Lung microvascular endothelial cell (primary cell): ENCODE data around the gene POGK. TPM values are rescaled to one million over a fixed set of nuclear protein-coding genes. Genes with fewer than 3 reads are reported as not detected.
"Not testable (repeated sequence)": the region's sequence is repeated elsewhere in the genome, so short reads cannot be mapped to it uniquely, and the experiment has no call there.

Source experiments
- DNase-seq, 2 donors: peaks; one replicate each; pipeline versions ENCODE4 v3.0.0 to v3.0.0-alpha.2; 2010; ENCODE audit warnings: low read depth in 2 of 2
- total RNA-seq: library from RNA; depleted of rRNA; stranded (reverse); fragments of >200 nt; gene quantifications from 2 replicates; pipeline ENCODE4 v1.2.1, GENCODE V29; 2014

Gene POGK
- total RNA-seq, 1 donor from 2014 or later = 18.5 TPM

DNA sequence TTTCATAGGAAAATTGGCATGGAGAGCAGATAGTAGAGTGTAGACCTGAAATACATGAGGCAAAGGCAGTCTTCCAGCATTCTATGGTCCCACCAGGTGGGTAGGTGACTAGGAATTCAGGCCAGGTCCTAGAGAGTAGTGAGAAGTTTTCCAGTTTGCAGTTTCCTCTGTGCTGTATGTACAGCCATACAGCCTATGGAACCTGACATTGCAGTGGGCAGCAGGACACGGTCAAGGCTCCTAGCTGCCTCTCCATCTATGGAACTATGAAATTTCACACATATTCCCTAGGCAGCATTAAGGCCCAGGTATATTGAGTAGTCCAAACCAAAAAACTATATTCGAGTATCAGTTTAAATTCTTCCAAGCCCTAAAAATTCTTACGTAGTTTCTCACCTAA lies 16.3 kb downstream of the POGK start:
- no peak for DNase-seq

DNA sequence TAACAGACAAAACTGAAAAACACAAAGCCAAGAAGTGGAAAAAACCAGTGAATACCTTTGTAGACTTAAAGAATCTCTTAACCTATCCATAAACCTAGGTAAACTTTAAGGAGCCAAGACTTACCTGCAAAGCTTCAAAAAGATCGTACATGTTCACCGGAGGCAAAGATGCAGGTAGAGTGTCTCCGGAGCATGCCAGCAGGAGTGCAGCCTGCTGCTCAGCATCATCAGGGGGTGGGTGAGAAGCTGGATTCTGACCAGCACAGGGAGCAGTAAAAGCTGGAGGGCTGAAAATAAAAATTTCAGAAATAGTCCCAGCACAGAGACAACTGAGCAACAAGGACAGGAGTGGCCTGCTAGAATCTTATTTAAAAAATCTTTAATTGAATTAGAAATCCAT lies 18.7 kb downstream of the POGK start:
- DNase-seq = no peak

DNA sequence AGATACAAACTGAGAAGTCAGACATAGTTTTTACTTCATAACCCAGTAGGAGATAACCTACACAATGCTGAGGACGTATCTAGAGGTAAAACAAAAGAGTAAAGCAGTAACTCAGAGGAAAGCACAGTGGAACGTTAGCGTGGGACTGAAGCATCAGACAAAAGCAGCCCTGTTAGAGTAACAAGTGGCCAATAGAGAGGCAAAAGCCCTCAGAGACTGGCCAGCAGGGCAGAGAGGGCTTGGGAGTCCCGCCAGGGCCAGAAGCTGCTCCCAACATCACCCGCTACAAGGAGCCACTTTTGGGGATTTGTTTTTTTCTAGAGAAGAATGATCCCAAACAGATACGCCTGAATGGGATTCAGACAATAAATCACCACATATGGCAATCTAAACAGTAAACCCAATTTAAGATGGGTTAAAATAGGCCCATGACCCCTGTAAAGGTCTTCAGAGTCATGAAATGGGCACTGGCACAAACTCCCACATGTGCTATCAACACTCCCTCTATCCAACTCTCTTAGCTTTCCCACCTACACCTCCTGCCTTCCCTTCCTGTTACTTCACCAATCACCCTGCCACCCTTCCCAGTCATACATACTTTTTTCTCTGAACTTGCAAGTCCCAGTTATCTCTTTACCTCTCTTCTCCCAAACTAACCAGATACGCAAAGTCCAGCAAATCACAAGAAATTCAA lies 19.6 kb downstream of the POGK start:
- no peak for DNase-seq

DNA sequence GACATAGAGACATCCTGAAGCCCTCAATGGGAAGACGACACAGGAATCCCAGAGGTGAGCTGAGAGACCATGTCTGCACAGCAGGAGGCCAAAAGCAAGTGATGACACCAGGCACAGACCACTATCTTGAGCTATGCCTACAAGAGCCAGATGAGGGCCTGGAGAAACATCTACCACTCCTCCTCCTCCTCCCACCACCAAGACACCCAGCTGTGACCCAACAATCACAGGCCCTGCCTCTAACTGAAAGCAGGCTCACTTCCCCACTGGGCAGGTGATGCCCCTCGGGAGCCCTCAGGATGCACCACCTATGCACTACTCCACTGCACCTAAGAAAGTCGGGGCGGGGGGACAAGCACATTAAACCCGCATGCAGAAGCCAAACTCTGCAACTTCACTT lies 20.3 kb downstream of the POGK start:
- no peak for DNase-seq

DNA sequence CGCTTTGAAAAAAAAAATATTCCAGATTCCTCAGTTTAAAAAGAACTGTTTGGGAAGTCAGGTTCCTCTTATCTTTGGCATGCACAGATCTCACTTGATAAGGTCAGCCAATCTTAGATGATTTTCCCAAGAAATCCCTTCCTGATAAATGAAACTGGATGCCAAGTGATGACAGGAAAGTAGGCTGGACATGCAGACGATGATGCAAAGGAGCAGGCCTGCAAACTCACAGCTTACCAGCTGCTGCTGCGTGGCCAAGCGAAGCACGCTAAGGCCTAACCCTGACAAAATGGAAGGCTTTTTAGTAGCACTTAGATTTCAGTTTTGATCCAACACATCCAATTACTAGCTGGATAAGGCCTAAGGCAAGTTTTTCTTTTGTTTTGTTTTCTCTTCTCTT lies 26.7 kb downstream of the POGK start:
- DNase-seq = peak in 1 of 2 donors; percentile 71

DNA sequence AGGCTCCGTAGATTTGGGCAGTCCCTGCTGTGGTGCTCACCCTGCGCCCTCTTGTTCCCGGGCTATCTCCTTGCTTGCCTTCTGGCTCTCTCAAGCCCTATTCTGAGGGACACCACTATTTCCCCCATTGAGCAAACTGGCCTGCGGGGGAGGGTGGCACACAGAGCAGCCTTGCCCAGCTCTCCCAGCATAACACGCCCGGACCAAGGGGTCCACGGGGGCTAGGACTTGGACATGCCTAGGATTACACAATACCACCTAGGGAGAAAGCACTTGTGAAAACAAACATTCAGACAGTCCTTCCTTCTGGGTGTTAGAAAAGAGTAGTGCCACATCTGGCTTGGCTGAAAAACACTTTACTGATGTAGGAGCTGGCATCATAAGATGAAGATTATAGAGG lies 29.4 kb downstream of the POGK start:
- DNase-seq = no peak

DNA sequence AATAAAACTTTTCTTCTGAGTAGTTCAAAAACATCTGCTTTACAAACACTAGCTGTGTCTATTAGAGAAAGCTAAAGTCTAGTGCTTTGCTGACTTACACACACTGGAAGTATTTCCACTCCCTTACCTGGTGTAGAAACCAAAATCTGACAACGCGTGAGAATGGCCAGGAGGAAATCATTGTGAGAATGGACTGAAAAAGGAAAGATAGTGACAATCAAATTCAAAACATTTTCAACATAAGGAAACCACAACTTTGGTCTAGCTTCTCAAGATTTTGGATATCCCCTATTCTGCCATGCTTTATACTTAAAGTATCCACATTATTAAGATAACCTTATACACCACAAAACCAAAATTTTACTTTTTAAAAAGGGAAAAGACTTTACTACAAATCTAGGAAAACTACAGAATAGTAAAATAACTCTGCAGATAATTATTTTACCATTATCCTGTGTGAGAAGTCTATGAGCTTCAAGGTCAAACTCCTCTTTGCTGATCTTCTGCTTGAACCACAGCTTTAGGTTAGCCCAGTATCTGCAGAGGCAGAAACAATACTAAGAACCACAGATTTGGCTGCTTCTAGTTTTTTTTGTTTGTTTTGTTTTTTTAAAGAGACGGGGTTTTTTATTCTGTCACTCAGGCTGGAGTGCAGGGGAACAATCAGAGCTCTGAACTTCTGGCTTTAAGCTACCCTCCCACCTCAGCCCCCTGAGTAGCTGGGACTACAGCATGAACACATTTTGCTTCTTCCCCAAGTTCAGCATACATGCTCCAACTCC lies 30.2 kb downstream of the POGK start:
- DNase-seq = no peak

DNA sequence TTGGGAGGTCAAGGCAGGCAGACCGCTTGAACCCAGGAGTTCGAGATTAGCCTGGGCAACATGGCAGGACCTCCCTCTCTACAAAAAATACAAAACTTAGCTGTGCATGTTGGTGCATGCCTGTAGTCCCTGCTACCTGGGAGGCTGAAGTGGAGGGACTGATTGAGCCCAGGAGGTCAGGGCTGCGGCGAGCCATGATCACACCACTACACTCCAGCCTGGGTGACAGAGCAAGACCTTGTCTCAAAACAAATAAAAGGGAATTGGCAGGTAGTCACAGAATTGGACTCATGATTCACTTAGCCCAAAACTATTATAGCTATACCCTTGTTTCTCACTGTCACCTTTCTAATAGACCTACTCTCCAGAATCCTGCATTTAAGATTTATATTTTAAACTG lies 31.3 kb downstream of the POGK start:
- no peak for DNase-seq

DNA sequence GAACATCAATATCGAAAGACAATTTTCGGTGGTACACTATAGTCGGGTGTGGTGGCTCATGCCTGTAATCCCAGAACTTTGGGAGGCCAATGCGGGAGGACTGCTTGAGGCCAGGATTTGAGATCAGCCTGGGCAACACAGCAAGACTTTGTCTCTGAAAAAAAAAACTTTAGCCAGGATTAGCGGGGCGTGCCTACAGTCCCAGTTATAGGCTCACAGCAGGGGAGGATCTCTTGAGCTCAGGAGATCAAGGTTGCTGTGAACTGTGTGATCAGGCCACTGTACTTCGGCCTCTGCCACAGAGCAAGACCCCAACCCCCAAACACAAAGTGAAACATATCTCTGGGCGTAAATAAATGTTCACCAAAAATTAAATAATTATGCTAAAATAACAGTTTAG lies 35.2 kb downstream of the POGK start:
- no peak for DNase-seq

DNA sequence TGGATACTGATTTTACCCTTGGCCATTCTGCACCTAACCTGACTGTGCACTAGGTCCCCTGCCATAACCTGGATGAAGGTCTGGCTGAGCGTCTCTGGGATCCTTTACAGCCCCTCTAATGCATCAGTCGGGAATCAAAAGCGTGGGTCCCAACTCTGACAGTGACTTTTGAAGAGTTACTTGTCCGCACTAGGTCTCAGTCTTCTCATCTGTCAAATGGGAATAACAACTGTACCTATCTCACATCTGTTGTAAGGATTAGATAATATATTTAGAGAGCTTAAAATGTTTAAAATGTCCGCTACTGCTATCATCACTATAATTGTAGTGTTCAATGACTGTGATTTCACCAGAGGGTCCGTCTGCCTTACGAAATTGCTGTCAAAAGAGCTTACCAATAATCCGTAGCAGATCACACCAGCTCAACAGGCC lies 36.0 kb downstream of the POGK start:
- DNase-seq = no peak

DNA sequence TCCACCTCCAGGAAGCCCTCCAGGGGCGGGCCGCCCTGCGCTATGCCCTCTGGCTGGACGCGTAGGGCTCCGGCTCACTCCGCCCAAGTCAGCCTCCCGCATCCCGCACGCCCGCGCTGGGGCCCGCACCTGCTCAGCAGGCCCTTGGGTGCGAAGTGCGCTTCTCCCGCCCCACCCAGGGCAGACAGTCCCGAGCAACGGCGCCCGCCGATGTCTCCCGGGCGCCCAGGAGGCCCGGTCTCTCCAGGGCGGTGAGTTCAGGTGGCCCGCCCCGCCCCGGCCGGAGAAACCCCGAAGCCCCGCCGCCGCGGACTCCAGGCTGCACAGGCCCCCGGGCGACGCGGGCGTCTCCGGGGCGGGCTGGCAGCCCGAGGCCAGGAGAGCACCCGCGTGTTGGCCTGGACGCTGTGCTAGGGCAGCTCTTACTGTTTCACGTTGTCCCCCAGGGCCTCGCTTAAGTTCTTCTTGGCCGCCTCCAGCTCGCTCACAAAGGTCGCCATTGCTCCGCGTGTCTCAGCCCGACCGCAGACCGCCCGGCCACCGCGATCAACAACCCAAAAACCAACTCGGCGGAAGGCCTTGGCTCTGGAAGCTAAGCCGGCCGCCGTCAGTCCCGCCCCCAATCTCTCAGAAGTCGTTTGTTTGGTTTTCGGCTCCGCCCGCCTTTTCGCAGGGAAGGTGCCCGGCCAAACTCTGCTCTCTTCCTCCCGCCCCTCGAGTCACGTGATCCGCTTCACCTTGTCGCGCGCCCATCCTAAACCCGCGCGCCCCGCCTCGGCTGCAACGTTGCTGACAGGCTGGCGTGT lies 36.7 kb downstream of the POGK start, which contains the start of gene TADA1:
TADA1 (minus strand) TSS at position 531 of the 806 bp plus-strand sequence; CDS start at position 500, 31 bp downstream.
- peak; percentile 98 for DNase-seq

DNA sequence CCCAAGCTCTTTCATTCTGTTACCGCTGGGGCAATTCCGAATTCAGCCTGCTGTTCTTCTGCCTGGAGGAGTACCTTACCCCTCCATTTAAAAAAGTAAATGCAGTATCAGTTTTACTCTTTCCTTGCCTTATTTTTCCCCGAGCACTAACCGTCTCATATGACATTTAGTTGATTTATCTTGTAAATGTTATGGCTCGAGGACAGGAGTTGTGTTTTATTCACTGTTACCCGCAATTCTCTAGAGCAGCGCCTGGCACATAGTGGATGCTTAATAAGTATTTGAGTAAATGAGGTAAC lies 37.2 kb downstream of the POGK start:
- DNase-seq = no peak

DNA sequence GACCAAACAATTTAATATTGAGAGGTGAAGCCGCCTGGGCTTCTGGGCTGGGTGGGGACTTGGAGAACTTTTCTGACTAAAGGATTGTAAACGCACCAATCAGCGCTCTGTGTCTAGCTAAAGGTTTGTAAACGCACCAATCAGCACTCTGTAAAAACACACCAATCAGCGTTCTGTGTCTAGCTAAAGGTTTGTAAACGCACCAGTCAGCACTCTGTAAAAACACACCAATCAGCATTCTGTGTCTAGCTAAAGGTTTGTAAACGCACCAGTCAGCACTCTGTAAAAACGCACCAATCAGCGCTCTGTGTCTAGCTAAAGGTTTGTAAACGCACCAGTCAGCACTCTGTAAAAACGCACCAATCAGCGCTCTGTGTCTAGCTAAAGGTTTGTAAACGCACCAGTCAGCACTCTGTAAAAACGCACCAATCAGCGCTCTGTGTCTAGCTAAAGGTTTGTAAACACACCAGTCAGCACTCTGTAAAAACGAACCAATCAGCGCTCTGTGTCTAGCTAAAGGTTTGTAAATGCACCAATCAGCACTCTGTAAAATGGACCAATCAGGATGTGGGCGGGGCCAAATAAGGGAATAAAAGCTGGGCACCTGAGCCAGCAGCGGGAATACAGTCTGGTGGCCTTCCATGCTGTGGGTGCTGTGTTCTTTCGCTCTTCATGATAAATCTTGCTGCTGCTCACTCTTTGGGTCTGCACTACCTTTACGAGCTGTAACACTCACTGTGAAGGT lies 39.1 kb downstream of the POGK start:
- not testable (repeated sequence) for DNase-seq

DNA sequence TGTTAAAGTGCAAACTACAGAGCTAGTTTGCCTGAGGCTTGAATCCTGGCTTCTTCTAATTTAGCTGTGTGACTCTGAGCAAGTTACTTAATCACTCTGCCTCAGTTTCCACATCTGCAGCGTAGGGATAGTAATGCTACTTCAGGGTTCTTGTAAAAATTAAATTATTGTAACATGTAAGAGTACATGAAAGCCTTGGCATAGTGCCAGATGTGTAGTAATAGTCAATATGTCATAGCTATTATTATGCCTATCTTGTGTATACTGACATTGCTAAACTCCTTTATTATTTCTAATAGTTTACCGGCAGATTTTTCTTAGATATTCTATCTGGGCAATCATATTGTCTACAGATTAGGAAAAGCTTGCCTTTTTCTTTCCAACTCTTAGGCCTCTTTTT lies 43.6 kb downstream of the POGK start:
- no peak for DNase-seq

DNA sequence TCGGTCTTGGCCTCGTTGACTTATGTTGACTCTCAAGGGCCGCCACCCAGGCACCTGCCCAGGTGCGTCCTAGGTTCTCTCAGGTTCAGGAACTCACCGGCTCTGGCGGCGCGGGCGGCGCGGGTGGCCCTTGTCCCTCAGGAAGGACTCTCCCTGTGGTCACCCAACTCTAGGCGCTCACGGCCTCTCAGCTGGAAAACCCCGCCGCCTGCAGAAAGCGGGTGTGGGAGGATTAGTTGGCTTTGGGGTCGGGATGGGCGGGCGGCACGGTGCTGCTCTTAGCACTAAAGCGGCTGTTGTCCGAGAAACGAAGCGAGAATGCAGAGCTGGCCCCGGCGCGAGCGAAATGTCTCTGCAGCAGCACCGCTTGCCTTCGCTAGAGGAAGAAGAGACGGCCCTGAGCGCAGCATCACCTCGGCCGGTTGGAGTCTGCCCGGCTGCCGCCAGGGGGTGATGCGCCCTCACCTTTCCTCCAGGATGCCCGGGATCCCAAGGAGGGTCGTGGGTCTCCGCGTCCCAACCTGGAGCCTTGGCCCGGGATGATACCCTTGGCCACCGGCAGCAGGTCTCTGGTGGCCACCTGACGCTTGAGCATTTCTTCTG lies 44.9 kb downstream of the POGK start:
- DNase-seq = peak in 1 of 2 donors; percentile 11

DNA sequence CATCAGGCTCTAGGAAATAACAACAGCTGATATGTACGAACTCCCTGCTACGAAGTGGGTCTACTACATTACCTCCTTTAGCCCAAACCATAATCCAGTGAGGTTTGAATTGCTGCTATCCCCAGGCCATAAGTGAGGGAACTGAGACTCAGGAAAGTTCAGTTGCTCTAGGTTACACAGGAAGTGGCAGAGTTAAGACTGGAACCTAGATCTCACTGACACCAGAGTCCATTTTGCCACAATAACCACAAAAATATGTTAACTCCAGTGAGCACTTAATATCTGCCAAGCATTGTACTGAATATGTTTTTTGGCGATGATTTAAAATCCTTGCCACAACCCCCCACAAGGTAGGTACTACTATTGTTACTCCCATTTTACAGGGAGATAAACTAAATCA lies 45.7 kb downstream of the POGK start:
- DNase-seq = no peak

DNA sequence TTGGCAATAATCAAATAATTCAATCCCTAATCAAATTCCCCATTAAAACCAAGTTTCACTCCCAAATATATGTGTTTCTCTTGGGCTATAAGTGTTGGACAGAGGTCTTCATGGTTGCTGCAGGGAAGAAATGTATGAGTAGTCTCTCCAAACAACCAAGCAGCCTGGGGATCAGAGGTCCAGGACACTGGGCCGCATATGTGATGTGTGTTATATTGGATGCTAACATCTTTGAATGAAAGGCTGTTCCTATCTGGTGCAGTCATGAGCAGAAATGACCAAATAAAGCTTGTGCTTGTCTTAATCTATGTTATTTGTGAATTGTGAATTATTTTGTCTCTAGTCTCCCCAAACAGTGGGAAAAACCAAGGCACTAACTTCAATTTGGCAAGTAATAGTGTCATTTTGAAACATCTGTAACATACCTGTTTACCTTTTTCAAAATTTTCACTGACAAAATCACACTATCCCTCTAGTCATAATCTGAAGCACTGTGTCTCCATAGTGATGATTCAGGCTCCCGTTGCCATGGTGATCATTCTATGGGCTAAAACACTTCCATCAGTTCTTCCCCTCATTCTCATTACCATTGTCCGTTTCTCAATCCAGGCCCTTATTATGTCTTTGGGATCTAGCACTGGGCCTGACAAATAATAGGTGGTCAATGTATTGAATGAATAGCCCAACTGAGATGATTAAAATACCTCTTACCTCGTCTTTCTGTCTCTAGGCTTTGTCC lies 49.3 kb downstream of the POGK start:
- no peak for DNase-seq

DNA sequence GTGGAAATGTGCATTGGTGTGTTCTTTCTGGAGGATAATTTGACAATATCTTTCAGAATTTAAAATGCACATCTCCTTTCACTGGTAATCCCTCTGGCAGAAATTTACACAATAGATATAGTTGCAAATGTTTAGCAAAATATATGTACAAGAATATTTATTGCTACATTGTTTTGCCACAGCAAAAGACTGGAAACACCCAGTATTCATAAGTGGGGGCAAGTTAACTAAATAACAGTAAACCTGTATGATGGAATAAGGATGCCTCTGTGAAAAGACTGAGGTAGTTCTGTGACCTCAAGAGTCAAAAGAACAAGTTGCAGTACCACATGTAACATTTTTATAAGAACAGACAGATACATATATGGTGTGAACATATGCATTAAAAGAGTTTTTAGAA lies 50.5 kb downstream of the POGK start:
- DNase-seq = no peak

DNA sequence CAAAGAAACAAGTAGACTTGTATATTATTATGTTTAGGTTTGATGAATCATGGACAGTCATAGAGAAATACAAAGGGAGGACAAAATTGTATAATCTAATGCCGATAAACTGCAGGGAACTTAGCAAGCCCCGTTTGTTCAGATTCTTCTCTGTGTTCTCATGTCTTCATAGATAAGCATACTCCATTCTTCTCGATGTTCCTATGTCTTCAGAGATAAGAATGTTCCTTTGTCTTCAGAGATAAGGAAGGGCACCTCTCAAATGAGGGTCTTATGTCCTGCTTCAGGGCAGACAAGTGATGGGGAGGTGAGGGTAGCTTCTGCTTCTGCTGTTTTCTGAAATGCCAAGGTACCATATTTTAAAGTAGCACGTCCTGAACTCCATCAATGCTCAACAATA lies 56.5 kb downstream of the POGK start:
- no peak for DNase-seq

DNA sequence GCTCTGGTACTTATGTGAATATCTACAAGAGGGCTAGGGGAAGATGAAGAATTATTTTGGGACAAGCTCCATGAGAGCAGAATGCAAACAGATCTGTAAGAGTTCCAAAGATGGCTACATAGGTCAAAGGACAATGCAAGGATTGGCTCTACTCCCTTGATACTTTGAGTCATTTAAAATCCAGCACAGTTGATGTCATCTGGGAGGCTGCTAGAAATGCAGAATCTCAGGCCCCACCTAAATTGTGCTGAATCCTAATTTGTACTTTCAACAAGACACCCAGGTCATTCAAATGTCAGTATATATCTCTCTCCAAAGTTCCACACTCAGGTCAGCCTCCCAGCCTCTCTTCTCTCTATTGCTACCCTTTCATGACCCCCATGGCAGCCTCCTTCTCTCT lies 60.5 kb downstream of the POGK start:
- no peak for DNase-seq

DNA sequence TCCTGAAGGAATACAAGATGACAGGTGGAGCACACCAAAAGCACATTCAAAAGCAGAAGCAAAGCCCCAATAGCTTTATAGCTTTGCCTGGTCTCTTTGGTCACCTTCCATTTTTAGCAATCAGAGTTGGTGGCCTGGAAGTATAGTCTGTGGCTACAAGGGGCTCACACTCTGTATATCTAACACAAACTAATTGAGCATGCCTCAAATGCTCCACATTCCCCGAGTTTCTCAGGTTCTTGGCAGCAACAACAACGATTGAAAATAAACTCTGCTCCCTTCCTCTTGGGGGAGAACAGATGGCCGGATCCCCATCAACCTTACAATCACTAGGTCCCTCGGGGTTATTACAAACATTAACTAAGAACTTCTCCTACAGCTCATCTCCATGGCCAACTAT lies 61.7 kb downstream of the POGK start:
- DNase-seq = no peak
